Neural cell (in vitro differentiated cells): ENCODE data around the gene SIN3A. TPM values are rescaled to one million over a fixed set of nuclear protein-coding genes. Genes with fewer than 3 reads are reported as not detected.

Experiments
- H2AFZ ChIP-seq: fragments of 200-600, 300-800 bp; sonication (generic), shearing (Covaris generic); 2 replicates; pipeline ENCODE4 v1.6.0; 2014; ENCODE audit warnings: low read depth, mild to moderate bottlenecking, antibody characterized with exemption, low read length, moderate library complexity
- H3F3A ChIP-seq: fragments of 200-600 bp; shearing (Covaris generic); 2 replicates; pipeline ENCODE4 v1.6.1; 2016; ENCODE audit warnings: mild to moderate bottlenecking, moderate library complexity, mixed read lengths, antibody characterized with exemption, low read length; ENCODE audit not compliant: insufficient read depth, poor library complexity, severe bottlenecking
- H3K27ac ChIP-seq: fragments of 200-600, 300-800 bp; sonication (generic), shearing (Covaris generic); 2 replicates; pipeline ENCODE4 v1.5.1; 2014; ENCODE audit warnings: mild to moderate bottlenecking, low read length, moderate library complexity
- H3K27me3 ChIP-seq: fragments of 300-800, 200-600 bp; sonication (generic), shearing (Covaris generic); 2 replicates; pipeline ENCODE4 v1.6.0; 2014; ENCODE audit warnings: mild to moderate bottlenecking, low read depth, low read length, moderate library complexity; ENCODE audit not compliant: insufficient read depth
- H3K36me3 ChIP-seq: fragments of 300-800, 200-600 bp; sonication (generic), shearing (Covaris generic); 2 replicates; pipeline ENCODE4 v1.5.1; 2014; ENCODE audit warnings: mild to moderate bottlenecking, antibody characterized with exemption, low read length, moderate library complexity; ENCODE audit not compliant: insufficient read depth
- H3K4me2 ChIP-seq: fragments of 300-800, 200-600 bp; sonication (generic), shearing (Covaris generic); 2 replicates; pipeline ENCODE4 v1.6.0; 2014; ENCODE audit warnings: mild to moderate bottlenecking, low read length
- H3K4me3 ChIP-seq: fragments of 300-800, 200-600 bp; sonication (generic), shearing (Covaris generic); 2 replicates; pipeline ENCODE4 v1.5.1; 2014; ENCODE audit warnings: mild to moderate bottlenecking, low read length, moderate library complexity
- H3K79me2 ChIP-seq: fragments of 200-600 bp; shearing (Covaris generic); replicated peaks from 2 replicates; pipeline ENCODE4 v1.6.0; 2014; ENCODE audit warnings: mild to moderate bottlenecking, low read length, moderate library complexity; ENCODE audit not compliant: insufficient read depth
- H3K9ac ChIP-seq: fragments of 300-800, 200-600 bp; sonication (generic), shearing (Covaris generic); 2 replicates; pipeline ENCODE4 v1.6.1; 2016; ENCODE audit warnings: mild to moderate bottlenecking, low read length, mixed read lengths
- H3K9me2 ChIP-seq: fragments of 200-600 bp; shearing (Covaris generic); 2 replicates; pipeline ENCODE4 v1.6.1; 2016; ENCODE audit warnings: mild to moderate bottlenecking, low read length, mixed read lengths; ENCODE audit not compliant: insufficient read depth
- H3K9me3 ChIP-seq: fragments of 200-600, 300-800 bp; sonication (generic), shearing (Covaris generic); 2 replicates; pipeline ENCODE4 v1.6.1; 2016; ENCODE audit warnings: mild to moderate bottlenecking, mixed run types, low read length, moderate library complexity, mixed read lengths
- H4K20me1 ChIP-seq: fragments of 200-600 bp; shearing (Covaris generic); 2 replicates; pipeline ENCODE4 v1.6.1; 2016; ENCODE audit warnings: mild to moderate bottlenecking, mixed run types; ENCODE audit not compliant: insufficient read depth
- CTCF ChIP-seq: fragments of 450-650 bp; IDR thresholded peaks from 2 replicates; pipeline ENCODE4 v1.5.1; 2014; ENCODE audit warnings: antibody characterized with exemption, mild to moderate bottlenecking, moderate library complexity; ENCODE audit not compliant: poor library complexity, severe bottlenecking
- EP300 ChIP-seq: fragments of 450-650 bp; conservative IDR thresholded peaks from 2 replicates; pipeline ENCODE4 v1.6.1; 2014; ENCODE audit warnings: antibody characterized with exemption, mild to moderate bottlenecking, moderate library complexity; ENCODE audit not compliant: poor library complexity, severe bottlenecking
- EZH2 ChIP-seq: fragments of 200-600, 300-800 bp; shearing (Covaris generic), sonication (generic); IDR thresholded peaks from 2 replicates; pipeline ENCODE4 v1.6.1; 2014; ENCODE audit warnings: antibody characterized with exemption, low read length, borderline replicate concordance, mild to moderate bottlenecking; ENCODE audit not compliant: insufficient read depth, poor library complexity, severe bottlenecking
- MXI1 ChIP-seq: fragments of 450-650 bp; conservative IDR thresholded peaks from 2 replicates; pipeline ENCODE4 v1.6.1; 2014; ENCODE audit warnings: antibody characterized with exemption, mild to moderate bottlenecking; ENCODE audit not compliant: poor library complexity, severe bottlenecking
- POLR2AphosphoS5 ChIP-seq: IDR thresholded peaks from 2 replicates; pipeline ENCODE4 v1.6.1; 2012
- RAD21 ChIP-seq: fragments of 450-650 bp; conservative IDR thresholded peaks from 2 replicates; pipeline ENCODE4 v1.6.1; 2014; ENCODE audit warnings: antibody characterized with exemption, mild to moderate bottlenecking, moderate library complexity
- REST ChIP-seq: IDR thresholded peaks from 2 replicates; pipeline ENCODE4 v1.6.1; 2012; ENCODE audit warnings: borderline replicate concordance
- SMC3 ChIP-seq: fragments of 450-650 bp; conservative IDR thresholded peaks from 2 replicates; pipeline ENCODE4 v1.6.1; 2014; ENCODE audit warnings: antibody characterized with exemption, mild to moderate bottlenecking, moderate library complexity; ENCODE audit not compliant: poor library complexity
- TAF1 ChIP-seq: IDR thresholded peaks from 2 replicates; pipeline ENCODE4 v1.6.1; 2012; ENCODE audit warnings: low read depth
- polyA plus RNA-seq: library from polyadenylated mRNA; depleted of rRNA; stranded (reverse); fragments of >200 nt; gene quantifications from 2 replicates; pipeline ENCODE4 v1.2.3, GENCODE V29; 2014

Gene SIN3A
- polyA plus RNA-seq, 1 donor from 2014 or later, result 13.7 TPM

GRCh38 chr15:75452865-75453702 lies 1.6 kb upstream of the SIN3A start:
- Histone ChIP-seq H4K20me1 (no peaks in the 10 kb centered on the region), H3K9ac (peak overlapping the region; percentile 67), H3K9me2 (no peaks in the 10 kb centered on the region), H3K4me2 (peak overlapping the region; percentile 97), H3K27me3 (no peaks in the 10 kb centered on the region), H2AFZ (peak overlapping the region; percentile 22), H3K79me2 (peaks cover 18% of the 10 kb centered on the region), H3F3A (no peaks in the 10 kb centered on the region), H3K27ac (peak overlapping the region; percentile 91), H3K4me3 (peak overlapping the region; percentile 97), H3K36me3 (no peaks in the 10 kb centered on the region), H3K9me3 (no peaks in the 10 kb centered on the region)
- peak; percentile 60 for TF ChIP-seq CTCF
- TF ChIP-seq EP300, result no peak
- TF ChIP-seq REST, result peak; percentile 19

GRCh38 chr15:75452364-75452864 lies 924 bp upstream of the SIN3A start:
- Histone ChIP-seq H3K79me2 (peaks cover 25% of the 10 kb centered on the region), H3K4me2 (peak overlapping the region; percentile 97), H2AFZ (peak overlapping the region; percentile 22), H3K9ac (peak overlapping the region; percentile 67), H3K9me3 (no peaks in the 10 kb centered on the region), H3K4me3 (peak overlapping the region; percentile 97), H3K9me2 (no peaks in the 10 kb centered on the region), H3K27ac (peak overlapping the region; percentile 91), H3F3A (no peaks in the 10 kb centered on the region), H4K20me1 (no peaks in the 10 kb centered on the region), H3K36me3 (no peaks in the 10 kb centered on the region), H3K27me3 (no peaks in the 10 kb centered on the region)
- no peak for TF ChIP-seq CTCF
- TF ChIP-seq EP300, result no peak
- TF ChIP-seq EZH2, result no peak
- TF ChIP-seq RAD21, result no peak
- no peak for TF ChIP-seq SMC3
- no peak for TF ChIP-seq MXI1
- no peak for TF ChIP-seq POLR2AphosphoS5
- TF ChIP-seq REST, result no peak
- no peak for TF ChIP-seq TAF1
